NCI-H2196 treated with DMSO at 0.1 percent for 48 hours (cell line): ENCODE measurements around the gene NME7.

Source experiments
- DNase-seq: peaks from one replicate; lab custom pipeline; 2025; ENCODE audit not compliant: unreplicated experiment; lab: John Stamatoyannopoulos, UW

The NME7 gene

GRCh38 chr1:169087876-169088275 is 279.7 kb downstream of the NME7 start:
- DNase-seq = no peak

- DNase-seq = peak; percentile 33
These were observed 280.8 kb downstream of the NME7 start for GRCh38 chr1:169086603-169087455.

GRCh38 chr1:169085911-169086310 is 281.7 kb downstream of the NME7 start:
- DNase-seq = no peak
